ENCODE data around the gene STK33.

Gene STK33

DNA sequence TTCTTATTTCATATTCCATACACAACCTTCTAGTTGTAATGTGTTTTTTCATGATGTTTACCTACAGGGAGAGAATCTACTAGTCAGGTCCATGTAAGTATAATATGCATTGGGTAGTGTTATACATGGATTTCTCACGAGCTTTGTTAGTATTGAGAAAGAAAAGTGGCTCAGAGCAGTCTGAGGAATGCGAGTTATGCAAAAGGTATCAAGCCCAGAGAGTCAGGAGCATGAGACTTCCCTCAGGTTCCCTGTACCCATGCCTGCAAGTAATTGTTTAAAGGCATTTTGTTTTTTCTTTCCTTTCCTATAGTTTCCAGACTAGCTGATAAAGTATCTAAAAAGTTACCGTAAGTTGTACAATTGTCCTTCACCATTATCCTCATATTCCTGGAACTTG is 66.1 kb downstream of the STK33 start:
- no peak for DNase-seq (ENCODE audit: low spot score)
- TF ChIP-seq CTCF (IDR thresholded peaks at IDR 0.05) = no peak
- Histone ChIP-seq H3K4me3 (no peak overlapping the region), H3K27ac (no peak overlapping the region)

DNA sequence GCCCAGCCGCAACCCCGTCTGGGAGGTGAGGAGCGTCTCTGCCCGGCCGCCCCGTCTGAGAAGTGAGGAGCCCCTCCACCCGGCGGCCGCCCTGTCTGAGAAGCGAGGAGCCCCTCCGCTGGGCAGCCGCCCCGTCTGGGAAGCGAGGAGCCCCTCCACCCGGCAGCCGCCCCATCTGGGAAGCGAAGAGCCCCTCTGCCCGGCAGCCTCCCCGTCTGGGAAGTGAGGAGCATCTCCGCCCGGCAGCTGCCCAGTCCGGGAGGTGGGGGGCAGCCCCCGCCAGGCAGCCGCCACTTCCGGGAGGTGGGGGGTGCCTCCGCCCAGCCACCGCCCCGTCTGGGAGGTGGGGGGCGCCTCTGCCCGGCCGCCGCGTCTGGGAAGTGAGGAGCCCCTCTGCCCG is 70.6 kb downstream of the STK33 start:
- DNase-seq (ENCODE audit: low spot score) = no peak
- H3K27ac ChIP-seq = no peak overlapping the region
- H3K4me3 ChIP-seq = no peak overlapping the region
- no peak for TF ChIP-seq CTCF (IDR thresholded peaks at IDR 0.05)

GRCh38 chr11:8512547-8512946 is 81.5 kb downstream of the STK33 start:
- DNase-seq (ENCODE audit: low spot score) = no peak
- no peak overlapping the region for H3K27ac ChIP-seq
- TF ChIP-seq CTCF (IDR thresholded peaks at IDR 0.05) = no peak

GRCh38 chr11:8503910-8504364 is 90.1 kb downstream of the STK33 start:
- Histone ChIP-seq H3K27ac (no peak overlapping the region), H3K4me3 (no peak overlapping the region)
- no peak for DNase-seq (ENCODE audit: low spot score)
- no peak for TF ChIP-seq CTCF (IDR thresholded peaks at IDR 0.05)

More at GRCh38 chr11:8512547-8512946, 81.5 kb downstream of the STK33 start:
- no peak overlapping the region for H3K4me3 ChIP-seq

GRCh38 chr11:8501836-8502235 is 92.2 kb downstream of the STK33 start:
- no peak overlapping the region for H3K4me3 ChIP-seq
- DNase-seq (ENCODE audit: low spot score) = no peak
- no peak overlapping the region for H3K27ac ChIP-seq
- no peak for TF ChIP-seq CTCF (IDR thresholded peaks at IDR 0.05)

GRCh38 chr11:8488395-8488794 is 105.6 kb downstream of the STK33 start:
- no peak for DNase-seq (ENCODE audit: low spot score)
- TF ChIP-seq CTCF (IDR thresholded peaks at IDR 0.05) = no peak
- H3K27ac ChIP-seq = no peak overlapping the region

DNA sequence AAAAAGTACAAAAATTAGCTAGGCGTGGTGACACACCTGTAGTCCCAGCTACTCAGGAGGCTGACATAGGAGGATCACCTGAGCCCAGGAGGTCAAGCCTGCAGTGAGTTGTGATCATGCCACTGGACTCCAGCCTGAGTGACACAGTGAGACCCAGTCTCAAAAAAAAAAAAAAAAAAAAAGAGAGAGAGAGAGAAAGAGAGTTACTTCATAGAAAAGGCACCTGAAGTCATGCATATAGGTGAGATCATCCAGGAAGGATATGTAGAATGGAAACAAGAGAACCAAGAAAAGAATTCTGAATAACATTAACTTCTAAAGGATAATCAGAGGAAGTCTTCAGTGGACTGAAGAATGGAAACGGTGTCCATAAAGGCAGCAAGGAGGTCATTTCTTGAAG is 106.8 kb downstream of the STK33 start:
- DNase-seq (ENCODE audit: low spot score) = no peak
- TF ChIP-seq CTCF (IDR thresholded peaks at IDR 0.05) = no peak
- no peak overlapping the region for H3K27ac ChIP-seq
- no peak overlapping the region for H3K4me3 ChIP-seq

More at GRCh38 chr11:8488395-8488794, 105.6 kb downstream of the STK33 start:
- no peak overlapping the region for H3K4me3 ChIP-seq
